Adrenal gland (tissue), 5 donors: ENCODE results near the gene ACSF3.

ENCODE experiments used
- POLR2A ChIP-seq, 2 donors: fragments of 450-650 bp; IDR thresholded peaks; one replicate each; pipeline ENCODE4 v1.6.1; 2017; ENCODE audit warnings: antibody characterized with exemption in 2 of 2, mild to moderate bottlenecking in 2 of 2, moderate library complexity in 1 of 2
- TF ChIP-seq, protein P1 (sequence below), 6 experiments: fragments of 450-650 bp in 4 of 6; fragments of 200-600 bp in 2 of 6; sonication (generic) in 1 of 6; IDR thresholded peaks; 1 replicate in 5 of 6; 2 replicates in 1 of 6; pipeline versions ENCODE4 v1.5.1 to v1.8.0; 2016 to 2021; ENCODE audit warnings: antibody characterized with exemption in 6 of 6, mild to moderate bottlenecking in 2 of 6, moderate library complexity in 1 of 6
- donor health status: DM: no; HTN: no; CAD: no.

GRCh38 chr16:89057738-89058137, 35.9 kb upstream of the ACSF3 start:
- TF ChIP-seq POLR2A (IDR thresholded peaks at IDR 0.05), result no peak
- TF ChIP-seq, protein P1, sequence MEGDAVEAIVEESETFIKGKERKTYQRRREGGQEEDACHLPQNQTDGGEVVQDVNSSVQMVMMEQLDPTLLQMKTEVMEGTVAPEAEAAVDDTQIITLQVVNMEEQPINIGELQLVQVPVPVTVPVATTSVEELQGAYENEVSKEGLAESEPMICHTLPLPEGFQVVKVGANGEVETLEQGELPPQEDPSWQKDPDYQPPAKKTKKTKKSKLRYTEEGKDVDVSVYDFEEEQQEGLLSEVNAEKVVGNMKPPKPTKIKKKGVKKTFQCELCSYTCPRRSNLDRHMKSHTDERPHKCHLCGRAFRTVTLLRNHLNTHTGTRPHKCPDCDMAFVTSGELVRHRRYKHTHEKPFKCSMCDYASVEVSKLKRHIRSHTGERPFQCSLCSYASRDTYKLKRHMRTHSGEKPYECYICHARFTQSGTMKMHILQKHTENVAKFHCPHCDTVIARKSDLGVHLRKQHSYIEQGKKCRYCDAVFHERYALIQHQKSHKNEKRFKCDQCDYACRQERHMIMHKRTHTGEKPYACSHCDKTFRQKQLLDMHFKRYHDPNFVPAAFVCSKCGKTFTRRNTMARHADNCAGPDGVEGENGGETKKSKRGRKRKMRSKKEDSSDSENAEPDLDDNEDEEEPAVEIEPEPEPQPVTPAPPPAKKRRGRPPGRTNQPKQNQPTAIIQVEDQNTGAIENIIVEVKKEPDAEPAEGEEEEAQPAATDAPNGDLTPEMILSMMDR (IDR thresholded peaks at IDR 0.05), result no peak
